ACC112 (cell line): Measurements from ENCODE around the gene PHLPP1.
"Not testable (repeated sequence)": the region's sequence is repeated elsewhere in the genome, so short reads cannot be mapped to it uniquely, and the experiment has no call there.

Source experiments
- H2AFZ ChIP-seq: fragments of 200-600 bp; sonication (generic); one replicate; pipeline ENCODE4 v1.6.0; 2017; ENCODE audit warnings: antibody characterized with exemption, low read length; ENCODE audit not compliant: unreplicated experiment
- H3K27ac ChIP-seq: fragments of 200-600 bp; sonication (generic); 2 replicates; pipeline ENCODE4 v1.5.1; 2014; ENCODE audit warnings: low read depth, mild to moderate bottlenecking, antibody characterized with exemption, low read length, moderate library complexity
- H3K27me3 ChIP-seq: fragments of 200-600 bp; sonication (generic); 2 replicates; pipeline ENCODE4 v1.6.1; 2014; ENCODE audit warnings: mild to moderate bottlenecking, antibody characterized with exemption, low read length, moderate library complexity, mixed read lengths; ENCODE audit not compliant: insufficient read depth
- H3K36me3 ChIP-seq: fragments of 200-600 bp; sonication (generic); 2 replicates; pipeline ENCODE4 v1.6.1; 2016; ENCODE audit warnings: mild to moderate bottlenecking, antibody characterized with exemption, low read length, moderate library complexity, mixed read lengths; ENCODE audit not compliant: insufficient read depth
- H3K4me1 ChIP-seq: fragments of 200-600 bp; sonication (generic); one replicate; pipeline ENCODE4 v1.6.1; 2016; ENCODE audit warnings: low read length, mixed read lengths; ENCODE audit not compliant: insufficient read depth, unreplicated experiment, control insufficient read depth
- H3K4me3 ChIP-seq: fragments of 200-600 bp; sonication (generic); 2 replicates; pipeline ENCODE4 v1.5.1; 2014; ENCODE audit warnings: mild to moderate bottlenecking, low read depth, low read length
- H3K79me2 ChIP-seq: fragments of 200-600 bp; sonication (generic); one replicate; pipeline ENCODE4 v1.6.0; 2016; ENCODE audit warnings: low read length; ENCODE audit not compliant: control insufficient read depth, unreplicated experiment, insufficient read depth

PHLPP1 gene

GRCh38 chr18:62702259-62702658 is 13.1 kb upstream of the PHLPP1 start:
- Histone ChIP-seq H3K27me3 (peaks cover 11% of the 10 kb centered on the region; the same call in 1 of the 2 replicates), H2AFZ (no peak overlapping the region), H3K79me2 (no peaks in the 10 kb centered on the region), H3K36me3 (no peaks in the 10 kb centered on the region), H3K4me3 (no peak overlapping the region), H3K27ac (no peak overlapping the region), H3K4me1 (no peaks in the 10 kb centered on the region)

DNA sequence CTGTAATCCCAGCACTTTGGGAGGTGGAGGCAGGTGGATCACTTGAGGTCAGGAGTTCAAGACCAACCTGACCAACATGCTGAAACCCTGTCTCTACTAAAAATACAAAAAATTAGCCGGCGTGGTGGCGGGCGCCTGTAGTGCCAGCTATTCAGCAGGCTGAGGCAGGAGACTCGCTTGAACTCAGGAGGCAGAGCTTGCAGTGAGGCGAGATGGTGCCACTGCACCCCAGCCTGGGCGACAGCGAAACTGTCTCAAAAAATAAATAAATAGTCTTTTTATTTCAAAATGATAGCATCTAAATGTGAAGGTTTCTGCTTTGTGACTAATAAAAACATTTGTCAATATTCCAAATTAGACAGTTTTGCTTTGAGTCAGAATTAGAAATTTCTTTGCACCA is 8.5 kb upstream of the PHLPP1 start:
- not testable (repeated sequence) for H3K27me3 ChIP-seq, H3K27ac ChIP-seq, H3K36me3 ChIP-seq, H3K79me2 ChIP-seq, H3K4me1 ChIP-seq, H3K4me3 ChIP-seq, H2AFZ ChIP-seq

DNA sequence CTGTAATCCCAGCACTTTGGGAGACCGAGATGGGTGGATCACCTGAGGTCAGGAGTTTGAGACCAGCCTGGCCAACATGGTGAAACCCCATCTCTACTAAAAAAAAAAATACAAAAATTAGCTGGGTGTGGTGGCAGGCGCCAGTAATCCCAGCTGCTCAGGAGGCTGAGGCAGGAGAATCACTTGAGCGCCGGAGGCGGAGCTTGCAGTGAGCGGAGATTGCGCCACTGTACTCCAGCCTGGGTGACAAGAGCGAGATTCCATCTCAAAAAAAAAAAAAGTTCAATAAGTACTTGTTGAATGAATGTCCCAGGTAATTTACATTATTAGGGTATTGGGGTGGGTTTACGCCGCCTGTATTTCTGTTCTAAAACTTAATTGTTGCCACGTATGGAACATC is 5.4 kb upstream of the PHLPP1 start:
- not testable (repeated sequence) for H3K36me3 ChIP-seq, H3K27ac ChIP-seq, H3K27me3 ChIP-seq, H2AFZ ChIP-seq, H3K4me1 ChIP-seq, H3K4me3 ChIP-seq, H3K79me2 ChIP-seq

GRCh38 chr18:62710417-62710816 is 4.9 kb upstream of the PHLPP1 start:
- Histone ChIP-seq H3K27ac (no peak overlapping the region), H3K4me3 (no peak overlapping the region), H3K4me1 (peaks cover 6% of the 10 kb centered on the region), H3K79me2 (no peaks in the 10 kb centered on the region), H3K27me3 (no peaks in the 10 kb centered on the region), H2AFZ (no peak overlapping the region), H3K36me3 (no peaks in the 10 kb centered on the region)

GRCh38 chr18:62711781-62712180 is 3.6 kb upstream of the PHLPP1 start:
- Histone ChIP-seq H3K79me2 (no peaks in the 10 kb centered on the region), H3K27me3 (no peaks in the 10 kb centered on the region), H3K4me3 (no peak overlapping the region), H3K4me1 (peaks cover 6% of the 10 kb centered on the region), H2AFZ (no peak overlapping the region), H3K36me3 (no peaks in the 10 kb centered on the region), H3K27ac (no peak overlapping the region)

DNA sequence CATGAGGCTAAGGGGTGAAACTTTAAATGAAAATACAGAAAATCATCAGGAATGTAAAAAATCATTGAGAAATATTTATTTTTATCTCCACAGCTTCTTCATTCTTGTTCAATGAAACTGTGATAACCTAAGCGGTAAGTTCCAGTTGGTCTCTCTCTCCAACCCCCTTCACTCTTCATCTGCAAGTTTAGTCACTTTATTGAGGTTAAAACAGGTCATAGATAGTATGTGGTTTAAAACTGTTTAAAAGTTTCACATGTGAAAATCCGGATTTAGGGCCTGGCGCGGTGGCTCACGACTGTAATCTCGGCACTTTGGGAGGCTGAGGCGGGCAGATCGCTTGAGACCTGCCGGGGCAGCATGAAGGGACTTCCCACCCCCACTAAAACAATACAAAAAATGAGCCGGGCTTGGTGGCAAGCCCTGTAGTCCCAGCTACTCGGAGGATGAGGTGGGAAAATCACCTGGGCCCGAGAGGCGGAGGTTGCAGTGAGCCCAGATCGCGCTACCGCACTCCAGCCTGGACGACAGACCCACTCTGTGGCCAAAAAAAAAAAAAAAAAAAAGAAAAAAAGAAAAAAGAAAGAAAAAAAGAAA is 1.6 kb upstream of the PHLPP1 start:
- Histone ChIP-seq H3K4me3 (no peak overlapping the region), H3K27me3 (no peaks in the 10 kb centered on the region), H3K4me1 (peaks cover 17% of the 10 kb centered on the region), H2AFZ (no peak overlapping the region), H3K36me3 (no peaks in the 10 kb centered on the region), H3K27ac (no peak overlapping the region), H3K79me2 (no peaks in the 10 kb centered on the region)

DNA sequence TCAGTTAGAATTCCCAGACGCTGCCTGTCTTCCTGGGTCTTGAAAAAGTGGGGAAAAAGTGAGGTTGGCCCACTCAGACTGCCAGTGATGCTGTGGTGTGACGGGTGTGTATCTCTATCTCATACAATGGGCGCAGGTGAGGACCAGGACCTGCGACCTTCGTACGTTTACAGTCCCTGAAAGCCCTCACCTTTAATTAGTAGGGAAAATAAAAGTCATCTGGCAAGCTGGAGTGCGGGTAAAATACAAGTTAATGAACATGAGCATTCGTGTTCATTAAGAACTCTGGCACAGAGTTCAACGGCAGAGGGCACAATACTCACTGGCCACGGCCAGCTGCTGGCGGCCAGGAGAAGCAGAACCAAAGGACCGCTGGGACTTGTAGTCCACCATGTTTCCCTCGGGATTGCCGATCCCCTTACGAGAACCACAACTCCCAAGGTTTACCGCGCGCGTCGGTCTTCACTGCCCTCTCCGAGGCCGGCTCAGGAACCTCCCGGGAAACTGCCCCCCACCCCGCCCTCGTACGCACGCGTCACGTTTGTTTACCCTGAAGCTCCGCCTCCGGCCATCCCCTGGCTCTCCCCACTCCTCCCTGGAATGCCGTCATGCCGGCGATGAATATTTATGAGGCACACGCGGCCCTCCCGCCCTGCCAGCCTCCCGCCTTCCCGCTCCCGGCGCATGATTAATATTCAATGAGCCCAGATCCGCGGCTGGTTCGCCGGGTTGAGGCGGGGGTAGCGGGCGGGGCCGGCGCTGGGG is 488 bp upstream of the PHLPP1 start:
- H3K4me3 ChIP-seq, result peak overlapping the region; percentile 83
- peaks cover 21% of the 10 kb centered on the region for H3K4me1 ChIP-seq
- H3K27ac ChIP-seq, result peak overlapping the region; percentile 76
- H3K79me2 ChIP-seq, result no peaks in the 10 kb centered on the region
- no peaks in the 10 kb centered on the region for H3K27me3 ChIP-seq
- H3K36me3 ChIP-seq, result no peaks in the 10 kb centered on the region
- peak overlapping the region; percentile 95 for H2AFZ ChIP-seq

DNA sequence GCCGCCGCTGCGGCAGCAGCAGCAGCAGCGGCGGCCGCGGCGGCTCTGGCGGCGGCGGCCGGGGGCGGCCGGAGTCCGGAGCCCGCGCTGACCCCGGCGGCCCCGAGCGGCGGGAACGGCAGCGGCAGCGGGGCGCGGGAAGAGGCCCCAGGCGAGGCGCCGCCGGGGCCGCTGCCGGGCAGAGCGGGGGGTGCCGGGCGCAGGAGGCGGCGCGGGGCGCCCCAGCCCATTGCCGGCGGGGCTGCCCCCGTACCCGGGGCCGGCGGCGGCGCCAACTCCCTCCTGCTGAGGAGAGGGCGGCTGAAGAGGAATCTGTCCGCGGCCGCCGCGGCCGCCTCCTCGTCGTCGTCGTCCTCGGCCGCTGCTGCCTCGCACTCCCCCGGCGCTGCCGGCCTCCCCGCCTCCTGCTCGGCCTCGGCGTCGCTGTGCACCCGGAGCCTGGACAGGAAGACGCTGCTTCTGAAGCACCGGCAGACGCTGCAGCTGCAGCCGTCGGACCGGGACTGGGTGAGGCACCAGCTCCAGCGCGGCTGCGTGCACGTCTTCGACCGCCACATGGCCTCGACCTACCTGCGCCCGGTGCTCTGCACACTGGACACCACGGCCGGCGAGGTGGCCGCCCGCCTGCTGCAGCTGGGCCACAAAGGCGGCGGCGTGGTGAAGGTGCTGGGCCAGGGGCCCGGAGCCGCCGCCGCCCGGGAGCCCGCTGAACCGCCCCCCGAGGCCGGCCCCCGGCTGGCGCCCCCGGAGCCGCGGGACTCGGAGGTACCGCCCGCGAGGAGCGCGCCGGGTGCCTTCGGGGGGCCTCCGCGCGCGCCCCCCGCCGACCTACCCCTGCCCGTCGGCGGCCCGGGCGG is 646 bp downstream of the PHLPP1 start:
- H2AFZ ChIP-seq, result peak overlapping the region; percentile 48
- peak overlapping the region; percentile 84 for H3K4me3 ChIP-seq
- H3K36me3 ChIP-seq, result no peaks in the 10 kb centered on the region
- H3K4me1 ChIP-seq, result peaks cover 21% of the 10 kb centered on the region
- H3K79me2 ChIP-seq, result peaks cover 3% of the 10 kb centered on the region
- no peaks in the 10 kb centered on the region for H3K27me3 ChIP-seq
- H3K27ac ChIP-seq, result peak overlapping the region; percentile 76

DNA sequence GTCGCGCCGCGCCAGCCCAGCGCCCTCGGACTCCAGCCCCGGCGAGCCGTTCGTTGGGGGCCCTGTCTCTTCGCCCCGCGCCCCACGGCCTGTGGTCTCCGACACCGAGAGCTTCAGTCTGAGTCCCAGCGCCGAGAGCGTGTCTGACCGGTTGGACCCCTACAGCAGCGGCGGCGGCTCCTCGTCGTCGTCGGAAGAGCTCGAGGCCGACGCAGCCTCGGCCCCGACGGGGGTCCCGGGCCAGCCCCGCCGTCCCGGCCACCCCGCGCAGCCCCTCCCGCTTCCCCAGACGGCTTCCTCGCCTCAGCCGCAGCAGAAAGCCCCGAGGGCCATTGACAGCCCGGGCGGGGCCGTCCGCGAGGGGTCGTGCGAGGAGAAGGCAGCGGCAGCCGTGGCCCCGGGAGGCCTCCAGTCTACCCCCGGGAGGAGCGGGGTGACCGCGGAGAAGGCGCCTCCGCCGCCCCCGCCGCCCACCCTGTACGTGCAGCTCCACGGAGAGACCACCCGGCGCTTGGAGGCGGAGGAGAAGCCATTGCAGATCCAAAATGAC is 1.4 kb downstream of the PHLPP1 start:
- peaks cover 21% of the 10 kb centered on the region for H3K4me1 ChIP-seq
- peak overlapping the region; percentile 84 for H3K4me3 ChIP-seq
- H3K27me3 ChIP-seq, result no peaks in the 10 kb centered on the region
- no peaks in the 10 kb centered on the region for H3K36me3 ChIP-seq
- peaks cover 3% of the 10 kb centered on the region for H3K79me2 ChIP-seq
- no peak overlapping the region for H2AFZ ChIP-seq
- H3K27ac ChIP-seq, result no peak overlapping the region

GRCh38 chr18:62717169-62717924 is 2.0 kb downstream of the PHLPP1 start:
- H3K79me2 ChIP-seq, result peaks cover 3% of the 10 kb centered on the region
- H3K4me1 ChIP-seq, result peaks cover 21% of the 10 kb centered on the region
- no peaks in the 10 kb centered on the region for H3K36me3 ChIP-seq
- no peaks in the 10 kb centered on the region for H3K27me3 ChIP-seq
- H3K27ac ChIP-seq, result no peak overlapping the region
- peak overlapping the region; percentile 84 for H3K4me3 ChIP-seq
- peak overlapping the region; percentile 9 for H2AFZ ChIP-seq
